ENCODE data around the gene SPRTN. TPM values are rescaled to one million over a fixed set of nuclear protein-coding genes. Genes with fewer than 3 reads are reported as not detected.

The SPRTN gene
- total and polyA plus RNA-seq, 12 donors: 3.9 to 18.5 (median 11.0) TPM

GRCh38 chr1:231319080-231319479 lies 19.0 kb upstream of the SPRTN start:
- H3K9me3 ChIP-seq (replicated peaks in 1 of 3): no peaks in the 10 kb centered on the region
- no peak for DNase-seq
- H3K4me3 ChIP-seq: no peak overlapping the region
- intact Hi-C loops (cut with DNase I): no loop called here
- H3K36me3 ChIP-seq (replicated peaks in 1 of 2): no peaks in the 10 kb centered on the region
- H3K4me1 ChIP-seq (replicated peaks in 1 of 2): no peaks in the 10 kb centered on the region
- TF ChIP-seq CTCF (IDR thresholded peaks at IDR 0.05) (no peak), POLR2A (IDR thresholded peaks at IDR 0.05) (no peak)
- no peaks in the 10 kb centered on the region for H3K27me3 ChIP-seq
- no peak overlapping the region for H3K27ac ChIP-seq
- WGBS, 4 donors: 85 to 90% (median 87%) methylated on average over 9 of the region's 9 CpGs

GRCh38 chr1:231322880-231323530 lies 15.1 kb upstream of the SPRTN start:
- H3K4me3 ChIP-seq: no peak overlapping the region
- H3K4me1 ChIP-seq (replicated peaks in 1 of 2): no peaks in the 10 kb centered on the region
- no peaks in the 10 kb centered on the region for H3K27me3 ChIP-seq
- H3K9me3 ChIP-seq (replicated peaks in 1 of 3): no peaks in the 10 kb centered on the region
- H3K36me3 ChIP-seq (replicated peaks in 1 of 2): no peaks in the 10 kb centered on the region
- 75 to 82% (median 77%) methylated on average over 7 of the region's 7 CpGs for WGBS, 4 donors
- intact Hi-C loops (cut with DNase I): no loop called here
- no peak for TF ChIP-seq POLR2A (IDR thresholded peaks at IDR 0.05)
- no peak for TF ChIP-seq CTCF (IDR thresholded peaks at IDR 0.05)
- DNase-seq: no peak
- H3K27ac ChIP-seq: no peak overlapping the region

GRCh38 chr1:231324660-231325059 lies 13.4 kb upstream of the SPRTN start:
- WGBS, 4 donors: 80 to 82% (median 81%) methylated on average over 5 of the region's 5 CpGs
- Histone ChIP-seq H3K4me1 (replicated peaks in 1 of 2) (no peaks in the 10 kb centered on the region), H3K27ac (no peak overlapping the region)

GRCh38 chr1:231326248-231326647 lies 11.8 kb upstream of the SPRTN start:
- no peak for DNase-seq
- TF ChIP-seq POLR2A (IDR thresholded peaks at IDR 0.05) (no peak), CTCF (IDR thresholded peaks at IDR 0.05) (no peak)
- no peaks in the 10 kb centered on the region for H3K27me3 ChIP-seq
- H3K27ac ChIP-seq: no peak overlapping the region
- no peaks in the 10 kb centered on the region for H3K4me1 ChIP-seq (replicated peaks in 1 of 2)
- no peaks in the 10 kb centered on the region for H3K36me3 ChIP-seq (replicated peaks in 1 of 2)
- no peak overlapping the region for H3K4me3 ChIP-seq
- intact Hi-C loops (cut with DNase I): no loop called here
- 56 to 78% (median 70%) methylated on average over 1 of the region's 1 CpG for WGBS, 4 donors
- no peaks in the 10 kb centered on the region for H3K9me3 ChIP-seq (replicated peaks in 1 of 3)

More at GRCh38 chr1:231324660-231325059, 13.4 kb upstream of the SPRTN start:
- intact Hi-C loops (cut with DNase I): no loop called here
- Histone ChIP-seq H3K36me3 (replicated peaks in 1 of 2) (no peaks in the 10 kb centered on the region), H3K9me3 (replicated peaks in 1 of 3) (no peaks in the 10 kb centered on the region), H3K4me3 (no peak overlapping the region), H3K27me3 (no peaks in the 10 kb centered on the region)
- no peak for DNase-seq
- TF ChIP-seq POLR2A (IDR thresholded peaks at IDR 0.05): no peak
- TF ChIP-seq CTCF (IDR thresholded peaks at IDR 0.05): no peak

Data from adrenal gland (tissue), 12 donors.